WI38 (cell line): ENCODE results near the gene RNASE9.
A peak's percentile ranks its signal among the peaks of the same experiment; 100 is the strongest.

Experiments used
- H3K4me3 ChIP-seq: 2 replicates; pipeline ENCODE4 v1.5.1; 2011; ENCODE audit warnings: low read depth, mild to moderate bottlenecking, control low read depth, low read length
- CTCF ChIP-seq: IDR thresholded peaks from 2 replicates; pipeline ENCODE4 v1.5.1; 2012; ENCODE audit warnings: low read depth, mild to moderate bottlenecking, control low read depth, low read length

Gene RNASE9

GRCh38 chr14:20530771-20531571 is 29.9 kb downstream of the RNASE9 start:
- H3K4me3 ChIP-seq: no peak overlapping the region

GRCh38 chr14:20529806-20530205 is 31.0 kb downstream of the RNASE9 start:
- H3K4me3 ChIP-seq: no peak overlapping the region
- TF ChIP-seq CTCF: no peak

More at GRCh38 chr14:20530771-20531571, 29.9 kb downstream of the RNASE9 start:
- peak; percentile 54 for TF ChIP-seq CTCF

GRCh38 chr14:20524027-20524426 is 36.8 kb downstream of the RNASE9 start:
- H3K4me3 ChIP-seq: no peak overlapping the region
- no peak for TF ChIP-seq CTCF

DNA sequence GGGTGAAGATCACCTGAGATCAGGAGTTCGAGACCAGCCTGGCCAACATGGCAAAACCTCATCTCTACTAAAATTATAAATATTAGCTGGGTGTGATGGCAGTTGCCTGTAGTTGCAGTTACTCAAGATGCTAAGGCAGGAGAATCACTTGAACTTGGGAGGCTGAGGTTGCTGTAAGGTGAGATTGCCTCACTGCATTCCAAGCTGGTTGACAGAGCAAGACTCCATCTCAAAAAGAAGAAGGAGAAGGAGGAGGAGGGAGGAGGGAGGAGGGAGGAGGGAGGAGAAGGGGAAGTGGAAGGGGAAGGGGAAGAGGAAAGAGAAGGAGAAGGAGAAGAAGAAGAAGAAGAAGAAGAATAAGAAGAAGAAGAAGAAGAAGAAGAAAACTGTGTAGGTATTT is 38.5 kb downstream of the RNASE9 start:
- H3K4me3 ChIP-seq: no peak overlapping the region
- no peak for TF ChIP-seq CTCF

DNA sequence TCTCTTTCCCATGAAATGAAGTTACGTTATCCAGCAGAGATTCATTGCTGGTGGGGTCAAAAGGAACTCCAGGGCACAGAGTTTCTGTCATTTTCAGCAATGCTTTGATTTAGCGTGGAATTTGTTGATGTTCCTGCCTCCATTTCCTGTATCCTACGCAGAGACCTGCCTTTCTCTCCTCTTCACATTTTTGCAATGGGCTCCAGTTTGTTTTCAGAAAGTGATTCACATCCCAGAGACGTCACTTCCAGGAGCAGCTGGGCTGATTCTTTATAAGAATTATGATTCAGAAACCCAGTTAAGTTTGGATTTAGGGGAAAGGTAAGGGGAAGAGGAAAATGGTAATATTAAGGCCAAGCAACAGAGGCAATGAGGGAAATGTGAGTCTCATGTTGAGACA is 43.9 kb downstream of the RNASE9 start:
- no peak for TF ChIP-seq CTCF
- H3K4me3 ChIP-seq: no peak overlapping the region

- no peak overlapping the region for H3K4me3 ChIP-seq
- no peak for TF ChIP-seq CTCF
Measured at GRCh38 chr14:20515846-20516245, 45.0 kb downstream of the RNASE9 start.

DNA sequence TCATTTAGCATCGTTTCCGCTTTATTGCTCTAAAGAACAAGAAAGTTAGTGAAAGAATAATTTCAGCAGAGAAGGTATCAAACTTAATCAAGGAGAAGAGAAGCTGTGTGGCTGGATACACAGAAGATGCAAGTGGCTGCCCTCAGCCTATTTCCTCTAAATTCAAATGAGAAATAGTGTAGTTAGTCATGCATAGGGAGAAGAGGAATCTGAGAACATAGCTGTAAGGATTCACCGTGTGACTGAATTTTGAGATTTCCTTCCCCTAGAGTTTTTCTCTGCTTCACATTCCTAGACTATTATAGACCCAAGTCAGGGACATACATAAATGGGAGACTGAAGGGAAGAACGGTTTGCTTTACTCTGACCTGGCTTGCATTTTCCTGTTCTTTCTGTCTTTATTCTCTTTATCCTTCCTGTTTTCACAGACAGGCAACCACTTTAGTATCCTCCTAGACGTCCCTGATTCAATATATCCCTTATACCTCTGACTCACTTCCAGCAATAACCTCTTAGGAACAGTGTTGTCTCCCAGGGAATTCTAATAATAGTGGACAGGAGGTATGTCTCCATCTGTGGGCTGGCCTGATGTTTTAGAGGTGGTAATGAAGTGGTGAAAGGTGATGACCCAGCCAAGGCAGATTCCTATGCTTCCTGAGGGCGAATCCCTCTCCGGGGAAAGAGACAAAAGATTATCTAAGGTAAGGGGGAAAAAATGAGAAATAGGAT is 48.5 kb downstream of the RNASE9 start:
- no peak for TF ChIP-seq CTCF
- no peak overlapping the region for H3K4me3 ChIP-seq
